Effector memory CD8-positive, alpha-beta T cell (primary cell): ENCODE measurements around the gene DRG2.
A peak's percentile ranks its signal among the peaks of the same experiment; 100 is the strongest.

Source experiments
- ATAC-seq: fragments of 150-1000 bp; cut with Tn5 transposase; replicated peaks from 2 replicates; pipeline ENCODE4 v1.10.0; 2021; ENCODE audit warnings: mild to moderate bottlenecking, moderate library complexity
- DNase-seq, 3 experiments: peaks; one replicate each; pipeline ENCODE4 v3.0.0; 2021
- H3K27ac Mint-ChIP-seq, 2 donors: one replicate each; pipeline ENCODE4 v1.8.0; 2022; ENCODE audit warnings: mild to moderate bottlenecking in 2 of 2, mixed read lengths in 2 of 2, moderate library complexity in 2 of 2
- H3K27me3 Mint-ChIP-seq, 2 donors: one replicate each; pipeline ENCODE4 v1.8.0; 2022; ENCODE audit warnings: mixed read lengths in 2 of 2
- H3K36me3 Mint-ChIP-seq: one replicate; pipeline ENCODE4 v1.8.0; 2022; ENCODE audit warnings: mild to moderate bottlenecking, moderate library complexity, mixed read lengths; ENCODE audit not compliant: insufficient read depth
- H3K4me1 Mint-ChIP-seq, 2 donors: one replicate each; pipeline ENCODE4 v1.8.0; 2022; ENCODE audit warnings: low read depth in 2 of 2, mixed read lengths in 2 of 2
- H3K4me3 Mint-ChIP-seq, 2 donors: one replicate each; pipeline ENCODE4 v1.8.0; 2022; ENCODE audit warnings: mild to moderate bottlenecking in 2 of 2, mixed read lengths in 2 of 2, moderate library complexity in 2 of 2
- H3K9me3 Mint-ChIP-seq, 2 donors: one replicate each; pipeline ENCODE4 v1.8.0; 2022; ENCODE audit warnings: mixed read lengths in 2 of 2

The DRG2 gene

GRCh38 chr17:18146259-18146658 lies 58.5 kb downstream of the DRG2 start:
- no peak overlapping the region for H3K27ac Mint-ChIP-seq
- DNase-seq = no peak
- ATAC-seq = no peak
- H3K27me3 Mint-ChIP-seq = peaks cover 0 to 7% of the 10 kb centered on the region in 2 donors
- no peaks in the 10 kb centered on the region for H3K9me3 Mint-ChIP-seq
- no peaks in the 10 kb centered on the region for H3K36me3 Mint-ChIP-seq
- peaks cover 0 to 1% of the 10 kb centered on the region in 2 donors for H3K4me1 Mint-ChIP-seq
- H3K4me3 Mint-ChIP-seq = no peak overlapping the region

- H3K4me1 Mint-ChIP-seq = no peaks in the 10 kb centered on the region
- no peaks in the 10 kb centered on the region for H3K9me3 Mint-ChIP-seq
- peaks cover 0 to 7% of the 10 kb centered on the region in 2 donors for H3K27me3 Mint-ChIP-seq
- peak overlapping the region in 1 of 2 donors; percentile 29 for H3K27ac Mint-ChIP-seq
- no peak for ATAC-seq
- H3K4me3 Mint-ChIP-seq = no peak overlapping the region
- H3K36me3 Mint-ChIP-seq = no peaks in the 10 kb centered on the region
- DNase-seq = no peak
Observed at GRCh38 chr17:18146980-18147379, 59.2 kb downstream of the DRG2 start.

GRCh38 chr17:18148586-18148985 lies 60.8 kb downstream of the DRG2 start:
- no peaks in the 10 kb centered on the region for H3K36me3 Mint-ChIP-seq
- H3K9me3 Mint-ChIP-seq = no peaks in the 10 kb centered on the region
- no peak overlapping the region for H3K4me3 Mint-ChIP-seq

GRCh38 chr17:18151290-18151689 lies 63.5 kb downstream of the DRG2 start:
- H3K4me1 Mint-ChIP-seq = peaks cover 3 to 6% of the 10 kb centered on the region in 2 donors
- no peaks in the 10 kb centered on the region for H3K27me3 Mint-ChIP-seq
- DNase-seq = no peak
- H3K36me3 Mint-ChIP-seq = no peaks in the 10 kb centered on the region
- no peak overlapping the region for H3K27ac Mint-ChIP-seq
- H3K4me3 Mint-ChIP-seq = no peak overlapping the region
- H3K9me3 Mint-ChIP-seq = no peaks in the 10 kb centered on the region
- ATAC-seq = no peak

More at GRCh38 chr17:18148586-18148985, 60.8 kb downstream of the DRG2 start:
- H3K4me1 Mint-ChIP-seq = peaks cover under 1% of the 10 kb centered on the region in 2 donors
- DNase-seq = no peak
- no peak for ATAC-seq
- no peaks in the 10 kb centered on the region for H3K27me3 Mint-ChIP-seq
- H3K27ac Mint-ChIP-seq = peak overlapping the region in 1 of 2 donors; percentile 17

GRCh38 chr17:18155179-18155578 lies 67.4 kb downstream of the DRG2 start:
- Mint-ChIP-seq H3K27me3 (no peaks in the 10 kb centered on the region), H3K4me1 (peaks cover 12 to 15% of the 10 kb centered on the region in 2 donors), H3K4me3 (no peak overlapping the region), H3K27ac (peak overlapping the region in 1 of 2 donors; percentile 7), H3K9me3 (no peaks in the 10 kb centered on the region), H3K36me3 (peaks cover 3% of the 10 kb centered on the region)
- no peak for ATAC-seq
- DNase-seq = no peak

- peaks cover 0 to 2% of the 10 kb centered on the region in 2 donors for H3K27me3 Mint-ChIP-seq
- peak overlapping the region; percentile 6 to 66 for H3K27ac Mint-ChIP-seq
- H3K4me1 Mint-ChIP-seq = peaks cover 12 to 15% of the 10 kb centered on the region in 2 donors
- no peak overlapping the region for H3K4me3 Mint-ChIP-seq
- H3K9me3 Mint-ChIP-seq = no peaks in the 10 kb centered on the region
- no peak for ATAC-seq
- no peak for DNase-seq
- peaks cover 3% of the 10 kb centered on the region for H3K36me3 Mint-ChIP-seq
Observed at GRCh38 chr17:18156171-18156975, 68.6 kb downstream of the DRG2 start.

GRCh38 chr17:18156976-18157280 lies 69.2 kb downstream of the DRG2 start:
- Mint-ChIP-seq H3K36me3 (peaks cover 3% of the 10 kb centered on the region), H3K4me1 (peaks cover 12 to 15% of the 10 kb centered on the region in 2 donors), H3K9me3 (no peaks in the 10 kb centered on the region), H3K4me3 (no peak overlapping the region), H3K27me3 (peaks cover 0 to 7% of the 10 kb centered on the region in 2 donors), H3K27ac (peak overlapping the region in 1 of 2 donors; percentile 66)
- DNase-seq (no peak), ATAC-seq (no peak)
